Fibroblast of mammary gland (primary cell): Measurements from ENCODE around the gene AKAP8.

Experiments
- DNase-seq: peaks from one replicate; pipeline ENCODE4 v3.0.0-alpha.2; 2010; ENCODE audit warnings: low read depth
- H3K4me3 ChIP-seq: 2 replicates; pipeline ENCODE4 v1.5.1; 2011; ENCODE audit warnings: low read depth, mild to moderate bottlenecking, low read length, moderate library complexity; ENCODE audit not compliant: control insufficient read depth
- TF ChIP-seq, protein P1 (sequence below): conservative IDR thresholded peaks from 2 replicates; pipeline ENCODE4 v1.5.1; 2011; ENCODE audit warnings: low read depth, low read length, inconsistent platforms; ENCODE audit not compliant: control insufficient read depth, insufficient read depth

The AKAP8 gene

DNA sequence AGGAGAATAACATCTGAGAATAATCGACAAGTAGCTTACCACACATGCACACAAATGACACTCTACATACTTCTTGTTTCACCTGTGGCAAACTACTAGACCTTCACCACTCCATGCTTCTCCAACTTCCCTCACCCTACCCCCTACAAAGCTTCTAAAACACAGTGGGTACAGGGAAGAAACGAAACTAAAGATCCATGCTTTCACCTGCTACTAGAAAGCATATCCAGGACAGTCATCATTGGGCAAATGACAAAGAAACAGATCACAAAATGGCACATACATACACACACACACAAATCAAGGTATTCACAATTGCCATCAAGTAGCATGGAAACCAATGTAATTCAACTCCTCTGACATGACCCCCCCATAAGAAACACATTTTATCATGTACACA lies 57.8 kb downstream of the AKAP8 start:
- no peak overlapping the region for H3K4me3 ChIP-seq
- DNase-seq: no peak
- TF ChIP-seq, protein P1, sequence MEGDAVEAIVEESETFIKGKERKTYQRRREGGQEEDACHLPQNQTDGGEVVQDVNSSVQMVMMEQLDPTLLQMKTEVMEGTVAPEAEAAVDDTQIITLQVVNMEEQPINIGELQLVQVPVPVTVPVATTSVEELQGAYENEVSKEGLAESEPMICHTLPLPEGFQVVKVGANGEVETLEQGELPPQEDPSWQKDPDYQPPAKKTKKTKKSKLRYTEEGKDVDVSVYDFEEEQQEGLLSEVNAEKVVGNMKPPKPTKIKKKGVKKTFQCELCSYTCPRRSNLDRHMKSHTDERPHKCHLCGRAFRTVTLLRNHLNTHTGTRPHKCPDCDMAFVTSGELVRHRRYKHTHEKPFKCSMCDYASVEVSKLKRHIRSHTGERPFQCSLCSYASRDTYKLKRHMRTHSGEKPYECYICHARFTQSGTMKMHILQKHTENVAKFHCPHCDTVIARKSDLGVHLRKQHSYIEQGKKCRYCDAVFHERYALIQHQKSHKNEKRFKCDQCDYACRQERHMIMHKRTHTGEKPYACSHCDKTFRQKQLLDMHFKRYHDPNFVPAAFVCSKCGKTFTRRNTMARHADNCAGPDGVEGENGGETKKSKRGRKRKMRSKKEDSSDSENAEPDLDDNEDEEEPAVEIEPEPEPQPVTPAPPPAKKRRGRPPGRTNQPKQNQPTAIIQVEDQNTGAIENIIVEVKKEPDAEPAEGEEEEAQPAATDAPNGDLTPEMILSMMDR: no peak

- DNase-seq: peak; percentile 73
- TF ChIP-seq, protein P1: no peak
- H3K4me3 ChIP-seq: no peak overlapping the region
Measured at GRCh38 chr19:15320116-15320515, 59.5 kb downstream of the AKAP8 start.

DNA sequence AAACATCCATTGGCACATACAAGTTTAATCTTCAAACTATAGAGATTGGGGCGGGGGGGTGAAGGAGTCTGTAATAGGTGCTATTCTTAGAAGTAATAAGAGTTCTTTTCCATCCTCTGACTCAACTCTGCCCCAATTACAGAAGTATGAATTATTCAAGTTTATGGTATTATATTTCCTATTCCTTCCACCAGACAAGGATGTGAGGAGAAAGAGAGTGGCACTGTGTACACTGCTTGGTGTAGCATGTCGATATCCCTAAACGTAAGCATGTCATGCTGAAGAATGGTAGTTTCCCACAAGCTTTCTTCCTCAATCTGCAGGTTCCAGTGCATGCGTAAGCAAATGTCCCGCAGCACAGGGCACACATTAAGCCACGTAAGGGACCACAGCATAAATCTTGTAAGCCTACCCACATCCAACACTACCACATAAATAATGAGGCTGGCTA lies 61.3 kb downstream of the AKAP8 start:
- TF ChIP-seq, protein P1: no peak
- DNase-seq: no peak
- H3K4me3 ChIP-seq: no peak overlapping the region

GRCh38 chr19:15317392-15318071 lies 62.1 kb downstream of the AKAP8 start:
- no peak overlapping the region for H3K4me3 ChIP-seq
- TF ChIP-seq, protein P1: no peak
- no peak for DNase-seq

DNA sequence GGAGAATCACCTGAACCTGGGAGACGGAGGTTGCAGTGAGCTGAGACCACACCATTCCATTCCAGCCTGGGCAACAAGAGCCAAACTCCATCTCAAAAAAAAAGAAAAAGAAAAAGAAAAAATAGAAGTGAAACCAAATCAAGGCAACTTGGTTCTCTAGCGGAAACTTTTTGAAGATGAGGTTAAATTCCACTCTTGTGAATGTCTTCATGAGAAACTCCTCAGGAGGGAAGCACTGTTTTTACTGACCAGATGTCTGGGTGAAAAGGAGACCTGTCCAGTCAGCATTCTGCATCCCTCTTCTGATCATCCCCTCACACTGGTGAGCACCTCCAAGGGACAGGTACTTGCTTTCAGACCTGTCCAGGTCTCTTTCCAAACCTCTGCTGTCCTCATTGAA lies 63.1 kb downstream of the AKAP8 start:
- no peak for DNase-seq
- TF ChIP-seq, protein P1: no peak
- no peak overlapping the region for H3K4me3 ChIP-seq

DNA sequence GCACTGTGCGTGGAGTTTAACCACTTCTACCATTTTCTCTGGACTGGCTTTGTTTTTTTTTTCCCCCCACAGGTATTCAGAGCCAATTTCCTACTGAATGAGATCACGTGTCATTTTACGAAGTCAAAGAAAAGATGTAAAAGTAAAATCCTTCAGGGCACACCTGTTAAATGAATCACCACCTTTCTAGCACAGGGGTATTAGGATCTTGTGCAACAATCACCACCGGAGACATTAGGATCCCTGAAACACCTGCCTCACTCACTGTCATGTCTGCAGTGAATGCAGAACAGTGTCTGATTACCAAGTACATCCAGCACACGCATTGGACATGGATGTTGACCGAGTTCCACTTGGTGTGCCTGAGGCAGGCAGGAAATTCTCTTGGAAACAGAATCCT lies 64.5 kb downstream of the AKAP8 start:
- TF ChIP-seq, protein P1: no peak
- no peak for DNase-seq

More for the DNA sequence above, 64.5 kb downstream of the AKAP8 start:
- H3K4me3 ChIP-seq: no peak overlapping the region
